ENCODE results near the gene AP4B1. TPM values are rescaled to one million over a fixed set of nuclear protein-coding genes. Genes with fewer than 3 reads are reported as not detected.

The AP4B1 gene
- total and polyA plus RNA-seq, 2 donors from 2014 or later = 8.7 to 21.7 TPM

DNA sequence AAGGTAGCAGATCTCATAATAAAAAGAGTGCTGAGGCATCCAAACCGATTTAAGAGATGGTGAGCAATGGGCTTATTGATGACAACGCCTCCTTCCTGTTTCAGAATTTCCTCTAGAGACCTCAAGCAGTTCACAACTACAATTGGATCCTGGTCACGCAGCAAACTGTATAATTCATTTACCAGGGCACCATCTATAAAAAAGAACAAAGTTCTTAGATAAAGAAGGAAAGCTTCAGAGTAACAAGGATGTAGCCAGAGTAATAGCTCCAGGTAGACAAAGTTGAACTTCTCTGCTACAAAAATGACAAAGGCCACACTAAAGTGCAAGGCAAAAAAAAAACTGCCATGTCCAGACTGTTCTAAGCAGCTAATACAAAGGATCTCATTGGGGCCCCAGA, 3.4 kb downstream of the AP4B1 start:
- intact Hi-C loops (cut with DNase I) = no loop called here
- no peaks in the 10 kb centered on the region for H3K27me3 ChIP-seq (ENCODE audit: control insufficient read depth, insufficient read depth, low read length)
- H3K36me3 ChIP-seq (ENCODE audit: control insufficient read depth in 2 of 3, insufficient read depth in 3 of 3, low read length in 3 of 3) = peaks cover 10 to 26% (median 15%) of the 10 kb centered on the region in 3 donors
- TF ChIP-seq, protein P1, sequence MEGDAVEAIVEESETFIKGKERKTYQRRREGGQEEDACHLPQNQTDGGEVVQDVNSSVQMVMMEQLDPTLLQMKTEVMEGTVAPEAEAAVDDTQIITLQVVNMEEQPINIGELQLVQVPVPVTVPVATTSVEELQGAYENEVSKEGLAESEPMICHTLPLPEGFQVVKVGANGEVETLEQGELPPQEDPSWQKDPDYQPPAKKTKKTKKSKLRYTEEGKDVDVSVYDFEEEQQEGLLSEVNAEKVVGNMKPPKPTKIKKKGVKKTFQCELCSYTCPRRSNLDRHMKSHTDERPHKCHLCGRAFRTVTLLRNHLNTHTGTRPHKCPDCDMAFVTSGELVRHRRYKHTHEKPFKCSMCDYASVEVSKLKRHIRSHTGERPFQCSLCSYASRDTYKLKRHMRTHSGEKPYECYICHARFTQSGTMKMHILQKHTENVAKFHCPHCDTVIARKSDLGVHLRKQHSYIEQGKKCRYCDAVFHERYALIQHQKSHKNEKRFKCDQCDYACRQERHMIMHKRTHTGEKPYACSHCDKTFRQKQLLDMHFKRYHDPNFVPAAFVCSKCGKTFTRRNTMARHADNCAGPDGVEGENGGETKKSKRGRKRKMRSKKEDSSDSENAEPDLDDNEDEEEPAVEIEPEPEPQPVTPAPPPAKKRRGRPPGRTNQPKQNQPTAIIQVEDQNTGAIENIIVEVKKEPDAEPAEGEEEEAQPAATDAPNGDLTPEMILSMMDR (IDR thresholded peaks at IDR 0.05; ENCODE audit: borderline replicate concordance, extremely low read depth, insufficient read depth) = no peak
- FAIRE-seq = no peak
- peaks cover 0 to 11% (median 0%) of the 10 kb centered on the region in 3 donors for H3K4me1 ChIP-seq (ENCODE audit: control insufficient read depth in 2 of 3, insufficient read depth in 2 of 3, low read depth in 1 of 3, low read length in 3 of 3)
- H3K9ac ChIP-seq (ENCODE audit: low read length in 3 of 3) = no peak overlapping the region
- DNase-seq = no peak
- H3K27ac ChIP-seq (ENCODE audit: low read depth in 2 of 2, low read length in 2 of 2) = no peak overlapping the region
- no peaks in the 10 kb centered on the region for H3K9me3 ChIP-seq (ENCODE audit: control insufficient read depth in 2 of 3, insufficient read depth in 1 of 3, low read length in 3 of 3)
- H3K4me3 ChIP-seq (ENCODE audit: low read length in 3 of 3) = no peak overlapping the region

DNA sequence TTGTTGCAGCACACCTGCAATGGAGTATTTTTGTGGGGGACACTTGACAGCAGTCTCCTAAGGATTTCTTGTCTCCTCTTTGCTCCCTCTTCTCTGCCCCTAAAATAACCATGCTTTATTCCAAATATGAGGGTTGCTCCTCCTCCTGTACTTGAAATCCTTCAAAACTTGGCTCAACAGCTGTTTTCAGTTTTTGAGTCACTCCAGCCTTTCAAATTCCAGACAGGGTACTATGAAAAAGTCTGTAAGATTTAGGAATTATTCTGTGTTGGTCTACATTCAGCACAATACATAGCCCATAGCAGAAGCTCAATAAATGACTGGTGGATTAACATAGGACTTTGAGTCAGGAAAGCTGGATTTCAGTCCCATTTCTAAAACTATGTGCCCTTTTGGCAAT, 5.5 kb downstream of the AP4B1 start:
- FAIRE-seq = no peak
- TF ChIP-seq, protein P1 (IDR thresholded peaks at IDR 0.05; ENCODE audit: borderline replicate concordance, extremely low read depth, insufficient read depth) = no peak
- intact Hi-C loops (cut with DNase I) = no loop called here
- no peaks in the 10 kb centered on the region for H3K27me3 ChIP-seq (ENCODE audit: control insufficient read depth, insufficient read depth, low read length)
- H3K4me3 ChIP-seq (ENCODE audit: low read length in 3 of 3) = no peak overlapping the region
- no peak for DNase-seq
- no peak overlapping the region for H3K27ac ChIP-seq (ENCODE audit: low read depth in 2 of 2, low read length in 2 of 2)
- peaks cover 10 to 36% (median 23%) of the 10 kb centered on the region in 3 donors for H3K36me3 ChIP-seq (ENCODE audit: control insufficient read depth in 2 of 3, insufficient read depth in 3 of 3, low read length in 3 of 3)
- peaks cover 0 to 4% (median 0%) of the 10 kb centered on the region in 3 donors for H3K4me1 ChIP-seq (ENCODE audit: control insufficient read depth in 2 of 3, insufficient read depth in 2 of 3, low read depth in 1 of 3, low read length in 3 of 3)
- H3K9me3 ChIP-seq (ENCODE audit: control insufficient read depth in 2 of 3, insufficient read depth in 1 of 3, low read length in 3 of 3) = no peaks in the 10 kb centered on the region
- no peak overlapping the region for H3K9ac ChIP-seq (ENCODE audit: low read length in 3 of 3)

DNA sequence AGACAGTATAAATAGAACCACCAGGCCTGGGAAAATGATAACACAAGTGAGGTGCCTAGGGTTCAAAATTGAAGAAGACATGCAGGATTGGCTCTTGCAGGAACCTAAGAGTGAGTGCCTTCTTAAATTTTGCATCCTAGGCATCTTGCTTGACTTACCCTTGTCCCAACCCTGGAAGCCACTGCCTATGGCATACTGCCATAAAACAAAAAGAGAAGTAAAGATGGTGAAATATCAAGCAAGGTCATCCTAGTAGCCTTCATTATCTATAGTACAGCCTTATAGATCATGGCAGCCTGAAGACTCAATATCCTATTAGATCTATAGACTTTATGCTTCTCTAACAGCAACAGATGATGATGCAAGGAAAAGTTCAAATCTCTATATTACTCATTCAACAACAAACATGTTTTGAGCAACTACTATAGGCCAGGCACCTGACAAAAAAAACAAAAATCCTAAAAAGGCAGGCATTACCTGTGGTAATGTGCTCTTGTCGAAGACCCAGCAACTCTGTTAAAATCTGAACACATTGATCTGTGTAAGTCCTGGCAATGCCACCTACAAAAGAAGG, 6.3 kb downstream of the AP4B1 start:
- no peak for DNase-seq
- FAIRE-seq = no peak
- no peak overlapping the region for H3K4me3 ChIP-seq (ENCODE audit: low read length in 3 of 3)
- intact Hi-C loops (cut with DNase I) = no loop called here
- TF ChIP-seq, protein P1 (IDR thresholded peaks at IDR 0.05; ENCODE audit: borderline replicate concordance, extremely low read depth, insufficient read depth) = no peak
- no peak overlapping the region for H3K27ac ChIP-seq (ENCODE audit: low read depth in 2 of 2, low read length in 2 of 2)
- H3K36me3 ChIP-seq (ENCODE audit: control insufficient read depth in 2 of 3, insufficient read depth in 3 of 3, low read length in 3 of 3) = peaks cover 10 to 36% (median 23%) of the 10 kb centered on the region in 3 donors
- H3K27me3 ChIP-seq (ENCODE audit: control insufficient read depth, insufficient read depth, low read length) = no peaks in the 10 kb centered on the region
- no peak overlapping the region for H3K9ac ChIP-seq (ENCODE audit: low read length in 3 of 3)
- H3K9me3 ChIP-seq (ENCODE audit: control insufficient read depth in 2 of 3, insufficient read depth in 1 of 3, low read length in 3 of 3) = no peaks in the 10 kb centered on the region
- no peaks in the 10 kb centered on the region for H3K4me1 ChIP-seq (ENCODE audit: control insufficient read depth in 2 of 3, insufficient read depth in 2 of 3, low read depth in 1 of 3, low read length in 3 of 3)

DNA sequence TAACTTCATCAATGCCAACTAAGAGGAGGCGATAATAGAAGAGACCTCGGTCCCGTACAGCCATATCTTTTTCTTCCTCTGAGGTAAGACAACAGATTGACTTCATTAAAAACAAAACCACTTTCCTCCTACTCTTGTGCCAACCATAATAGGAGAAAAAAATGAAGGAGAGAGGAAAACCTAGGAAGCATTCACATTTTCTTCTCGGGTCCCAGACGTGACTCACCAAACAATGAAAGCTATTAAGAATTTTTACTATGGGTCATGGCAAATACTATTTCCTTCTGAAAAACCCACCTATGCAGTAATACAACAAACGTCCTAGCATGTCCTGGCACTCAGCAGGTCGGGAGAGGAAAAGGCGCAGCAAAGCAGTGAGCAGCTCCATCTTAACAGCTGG, 8.6 kb downstream of the AP4B1 start:
- TF ChIP-seq, protein P1 (IDR thresholded peaks at IDR 0.05; ENCODE audit: borderline replicate concordance, extremely low read depth, insufficient read depth) = no peak
- Histone ChIP-seq H3K9ac (ENCODE audit: low read length in 3 of 3) (no peak overlapping the region), H3K36me3 (ENCODE audit: control insufficient read depth in 2 of 3, insufficient read depth in 3 of 3, low read length in 3 of 3) (peaks cover 7 to 36% (median 23%) of the 10 kb centered on the region in 3 donors), H3K27me3 (ENCODE audit: control insufficient read depth, insufficient read depth, low read length) (no peaks in the 10 kb centered on the region), H3K4me3 (ENCODE audit: low read length in 3 of 3) (no peak overlapping the region), H3K27ac (ENCODE audit: low read depth in 2 of 2, low read length in 2 of 2) (no peak overlapping the region), H3K4me1 (ENCODE audit: control insufficient read depth in 2 of 3, insufficient read depth in 2 of 3, low read depth in 1 of 3, low read length in 3 of 3) (no peaks in the 10 kb centered on the region), H3K9me3 (ENCODE audit: control insufficient read depth in 2 of 3, insufficient read depth in 1 of 3, low read length in 3 of 3) (no peaks in the 10 kb centered on the region)
- no peak for FAIRE-seq
- DNase-seq = no peak
- intact Hi-C loops (cut with DNase I) = no loop called here

All from kidney (tissue), 14 donors.